PC-3 (cell line): ENCODE data around the gene RTN4RL1. TPM values are rescaled to one million over a fixed set of nuclear protein-coding genes. Genes with fewer than 3 reads are reported as not detected.

Experiments used
- ATAC-seq: fragments of 200-7000 bp; cut with Tn5 transposase; 2 replicates; pipeline ENCODE4 v1.9.1; 2020; ENCODE audit warnings: mild to moderate bottlenecking, moderate library complexity
- BruUV-seq: library from RNA; stranded (reverse); fragments of 400-500 nt; replicated peaks from 2 replicates; lab custom pipeline; 2021; lab: Mats Ljungman, UMichigan
- CTCF ChIA-PET: fragments of 300-600 bp; sonication (Branson Sonifier 250); formaldehyde crosslinking; loops from one replicate; lab custom pipeline; 2022; ENCODE audit warnings: antibody characterized with exemption; lab: Charles Lee
- POLR2A ChIA-PET: fragments of 300-600 bp; sonication (Branson Sonifier 250); formaldehyde crosslinking; loops from one replicate; lab custom pipeline; 2022; ENCODE audit warnings: antibody characterized with exemption; ENCODE audit not compliant: unreplicated experiment; lab: Charles Lee
- DNase-seq: peaks from one replicate; pipeline ENCODE4 v3.0.0-alpha.2; 2015
- H2AFZ ChIP-seq: fragments of 300-600 bp; sonication (generic); 2 replicates; pipeline ENCODE4 v1.6.0; 2016; ENCODE audit warnings: antibody characterized with exemption, low read length
- H3F3A ChIP-seq: fragments of 300-600 bp; sonication (generic); one replicate; pipeline ENCODE4 v1.6.0; 2017; ENCODE audit warnings: antibody characterized with exemption, low read length, control low read depth, mild to moderate bottlenecking; ENCODE audit not compliant: unreplicated experiment
- H3K27ac ChIP-seq: fragments of 300-600 bp; sonication (generic); 2 replicates; pipeline ENCODE4 v1.5.1; 2016; ENCODE audit warnings: mild to moderate bottlenecking, low read length
- H3K27me3 ChIP-seq: fragments of 300-600 bp; sonication (generic); 2 replicates; pipeline ENCODE4 v1.6.1; 2016; ENCODE audit warnings: low read length, mixed read lengths
- H3K36me3 ChIP-seq: fragments of 300-600 bp; sonication (generic); 2 replicates; pipeline ENCODE4 v1.6.1; 2016; ENCODE audit warnings: low read depth, mixed run types, low read length, mixed read lengths
- H3K4me1 ChIP-seq: fragments of 300-600 bp; sonication (generic); 2 replicates; pipeline ENCODE4 v1.5.1; 2016; ENCODE audit warnings: low read length; ENCODE audit not compliant: insufficient read depth
- H3K4me2 ChIP-seq: fragments of 300-600 bp; sonication (generic); 2 replicates; pipeline ENCODE4 v1.6.0; 2016; ENCODE audit warnings: low read length
- H3K4me3 ChIP-seq: fragments of 300-600 bp; sonication (generic); 2 replicates; pipeline ENCODE4 v1.5.1; 2016; ENCODE audit warnings: mild to moderate bottlenecking, low read length, mixed read lengths
- H3K79me2 ChIP-seq: fragments of 300-600 bp; sonication (generic); 2 replicates; pipeline ENCODE4 v1.6.1; 2017; ENCODE audit warnings: low read length, mixed read lengths
- H3K9ac ChIP-seq: fragments of 300-600 bp; sonication (generic); 2 replicates; pipeline ENCODE4 v1.6.0; 2016; ENCODE audit warnings: mild to moderate bottlenecking, low read length
- H3K9me2 ChIP-seq: fragments of 300-600 bp; sonication (generic); replicated peaks from 2 replicates; pipeline ENCODE4 v1.6.1; 2016; ENCODE audit warnings: mixed run types, low read length, mixed read lengths
- H3K9me3 ChIP-seq: fragments of 300-600 bp; sonication (generic); 2 replicates; pipeline ENCODE4 v1.6.1; 2016; ENCODE audit warnings: low read length, mixed read lengths
- H4K20me1 ChIP-seq: fragments of 300-600 bp; sonication (generic); 2 replicates; pipeline ENCODE4 v1.6.1; 2016; ENCODE audit warnings: low read length, mixed read lengths
- CTCF ChIP-seq: fragments of 300-600 bp; sonication (generic); conservative IDR thresholded peaks from 2 replicates; pipeline ENCODE4 v1.5.1; 2017; ENCODE audit warnings: antibody characterized with exemption, low read depth, mild to moderate bottlenecking, low read length
- EZH2 ChIP-seq: fragments of 300-600 bp; sonication (generic); IDR thresholded peaks from one replicate; pipeline ENCODE4 v1.6.1; 2017; ENCODE audit warnings: antibody characterized with exemption, mild to moderate bottlenecking, low read length; ENCODE audit not compliant: unreplicated experiment
- EZH2phosphoT487 ChIP-seq: fragments of 300-600 bp; sonication (generic); IDR thresholded peaks from 2 replicates; pipeline ENCODE4 v1.6.1; 2018; ENCODE audit warnings: mild to moderate bottlenecking, antibody characterized with exemption, low read length, borderline replicate concordance
- intact Hi-C: fragments of 100-400 bp; cut with micrococcal nuclease; formaldehyde crosslinking; loops from 2 replicates; pipeline ENCODE4 v1.9.0; 2023
- total RNA-seq: library from RNA; depleted of rRNA; stranded (reverse); fragments of >200 nt; gene quantifications from 2 replicates; pipeline ENCODE4 v1.2.3, GENCODE V29; 2014

RTN4RL1 gene
- total RNA-seq, 1 experiment from 2014 or later: 6.9 TPM

- H3K27ac ChIP-seq: no peak overlapping the region
- BruUV-seq: TSS peak; percentile 59
- no peaks in the 10 kb centered on the region for H3K9me3 ChIP-seq
- peaks cover 5% of the 10 kb centered on the region; the same call in 1 of the 2 replicates for H3K36me3 ChIP-seq
- peak overlapping the region; percentile 92 for H3K9ac ChIP-seq
- DNase-seq: no peak
- TF ChIP-seq CTCF: no peak
- no peak for TF ChIP-seq EZH2phosphoT487
- no peak for TF ChIP-seq EZH2
- H2AFZ ChIP-seq: no peak overlapping the region
- peak overlapping the region; percentile 90 for H3K4me3 ChIP-seq
- POLR2A ChIA-PET: no interaction called here
- peaks cover 15% of the 10 kb centered on the region for H3K79me2 ChIP-seq
- no peaks in the 10 kb centered on the region for H4K20me1 ChIP-seq
- intact Hi-C loops: no loop called here
- no peaks in the 10 kb centered on the region for H3K27me3 ChIP-seq
- H3F3A ChIP-seq: peaks cover 4% of the 10 kb centered on the region
- no peak for ATAC-seq
- H3K9me2 ChIP-seq: no peaks in the 10 kb centered on the region
- H3K4me1 ChIP-seq: peaks cover 25% of the 10 kb centered on the region
- peak overlapping the region; percentile 99 for H3K4me2 ChIP-seq
- CTCF ChIA-PET: no interaction called here
These were observed 17.8 kb upstream of the RTN4RL1 start for GRCh38 chr17:2042933-2043332.

GRCh38 chr17:2042390-2042847, 17.3 kb upstream of the RTN4RL1 start:
- Histone ChIP-seq H3F3A (peaks cover 4% of the 10 kb centered on the region), H3K79me2 (peaks cover 15% of the 10 kb centered on the region), H3K4me2 (peak overlapping the region; percentile 99), H3K9ac (peak overlapping the region; percentile 92), H3K27me3 (no peaks in the 10 kb centered on the region), H3K4me1 (peaks cover 25% of the 10 kb centered on the region), H3K9me3 (no peaks in the 10 kb centered on the region), H3K27ac (peak overlapping the region; percentile 55), H3K36me3 (peaks cover 7% of the 10 kb centered on the region; the same call in 1 of the 2 replicates), H3K4me3 (peak overlapping the region; percentile 90), H4K20me1 (no peaks in the 10 kb centered on the region), H2AFZ (peak overlapping the region; percentile 79), H3K9me2 (no peaks in the 10 kb centered on the region)
- DNase-seq (no peak), ATAC-seq (peak; percentile 13; the same call in 1 of the 2 replicates)
- BruUV-seq: no TSS peak
- POLR2A ChIA-PET: no interaction called here
- CTCF ChIA-PET: no interaction called here
- intact Hi-C loops: no loop called here
- TF ChIP-seq EZH2phosphoT487: no peak
- TF ChIP-seq EZH2: no peak

GRCh38 chr17:2041561-2042389, 16.6 kb upstream of the RTN4RL1 start, which contains the start of gene OVCA2:
OVCA2 (plus strand) TSS chr17:2042022; CDS start chr17:2042048, 26 bp downstream.
- peak within 1 kb of the TSS; percentile 99 for H3K4me2 ChIP-seq
- peak within 1 kb of the TSS; percentile 92 for H3K9ac ChIP-seq
- no peaks in the 10 kb centered on the region for H3K9me2 ChIP-seq
- H3K79me2 ChIP-seq: peaks cover 15% of the 10 kb centered on the region
- H3K4me1 ChIP-seq: peaks cover 25% of the 10 kb centered on the region
- peak; percentile 38 for TF ChIP-seq CTCF
- TF ChIP-seq EZH2phosphoT487: no peak
- ChIA-PET CTCF (no interaction called here), POLR2A (no interaction called here)
- peaks cover 4% of the 10 kb centered on the region for H3F3A ChIP-seq
- H3K9me3 ChIP-seq: no peaks in the 10 kb centered on the region
- ATAC-seq: peak; percentile 84
- peak within 1 kb of the TSS; percentile 90 for H3K4me3 ChIP-seq
- intact Hi-C loops: no loop called here
- DNase-seq: peak; percentile 95
- no TSS peak for BruUV-seq
- H3K27ac ChIP-seq: peak within 1 kb of the TSS; percentile 55
- H3K36me3 ChIP-seq: peaks cover 8% of the 10 kb centered on the region; the same call in 1 of the 2 replicates
- H2AFZ ChIP-seq: peak within 1 kb of the TSS; percentile 79
- no peaks in the 10 kb centered on the region for H4K20me1 ChIP-seq
- H3K27me3 ChIP-seq: no peaks in the 10 kb centered on the region
